ENCODE data around the gene LARP1.
"Not testable (repeated sequence)": the region's sequence is repeated elsewhere in the genome, so short reads cannot be mapped to it uniquely, and the experiment has no call there.

Gene LARP1

GRCh38 chr5:154755361-154756008 lies at the start of gene LARP1:
Gene LARP1, plus strand, starts transcription at chr5:154755377. Its CDS starts 381 bp downstream, at chr5:154755758.
- no peak for DNase-seq (ENCODE audit: low read depth)

GRCh38 chr5:154706416-154706815 lies 48.8 kb upstream of the LARP1 start:
- no peak for DNase-seq (ENCODE audit: low read depth)

- no peak for DNase-seq (ENCODE audit: low read depth)
Measured at GRCh38 chr5:154707641-154708040, 47.5 kb upstream of the LARP1 start.

GRCh38 chr5:154708207-154708606 lies 47.0 kb upstream of the LARP1 start:
- DNase-seq (ENCODE audit: low read depth), result no peak

GRCh38 chr5:154708846-154709245 lies 46.3 kb upstream of the LARP1 start:
- no peak for DNase-seq (ENCODE audit: low read depth)

- DNase-seq (ENCODE audit: low read depth), result no peak
Measured at GRCh38 chr5:154709368-154710305, 45.5 kb upstream of the LARP1 start.

- DNase-seq (ENCODE audit: low read depth), result no peak
Measured at GRCh38 chr5:154712518-154713437, 42.4 kb upstream of the LARP1 start.

- DNase-seq (ENCODE audit: low read depth), result no peak
Measured at GRCh38 chr5:154713615-154714125, 41.5 kb upstream of the LARP1 start.

GRCh38 chr5:154714266-154714986 lies 40.8 kb upstream of the LARP1 start:
- DNase-seq (ENCODE audit: low read depth), result no peak

GRCh38 chr5:154721481-154722058 lies 33.6 kb upstream of the LARP1 start:
- DNase-seq (ENCODE audit: low read depth), result no peak

GRCh38 chr5:154722097-154722496 lies 33.1 kb upstream of the LARP1 start:
- DNase-seq (ENCODE audit: low read depth), result no peak

GRCh38 chr5:154722936-154723335 lies 32.2 kb upstream of the LARP1 start:
- DNase-seq (ENCODE audit: low read depth), result no peak

GRCh38 chr5:154723740-154724505 lies 31.3 kb upstream of the LARP1 start:
- DNase-seq (ENCODE audit: low read depth), result no peak

- no peak for DNase-seq (ENCODE audit: low read depth)
Measured at GRCh38 chr5:154727361-154727760, 27.8 kb upstream of the LARP1 start.

- no peak for DNase-seq (ENCODE audit: low read depth)
Measured at GRCh38 chr5:154728939-154729588, 26.1 kb upstream of the LARP1 start.

GRCh38 chr5:154729613-154730012 lies 25.6 kb upstream of the LARP1 start:
- no peak for DNase-seq (ENCODE audit: low read depth)

- not testable (repeated sequence) for DNase-seq (ENCODE audit: low read depth)
Measured at GRCh38 chr5:154730761-154731160, 24.4 kb upstream of the LARP1 start.

- no peak for DNase-seq (ENCODE audit: low read depth)
Measured at GRCh38 chr5:154732212-154732611, 23.0 kb upstream of the LARP1 start.

Measured in stimulated activated CD8-positive, alpha-beta memory T cell treated with anti-CD3 and anti-CD28 coated beads, Interleukin-15, amount 100 ng/mL, for 24 hours (primary cell).